Skeletal muscle cell (primary cell): ENCODE results near the gene DOCK2.
"Not testable (repeated sequence)": the region's sequence is repeated elsewhere in the genome, so short reads cannot be mapped to it uniquely, and the experiment has no call there.

Source experiments
- DNase-seq: peaks from one replicate; pipeline ENCODE4 v3.0.0-alpha.2; 2010; ENCODE audit warnings: low read depth
- H3K4me3 ChIP-seq: 2 replicates; pipeline ENCODE4 v1.5.1; 2011; ENCODE audit warnings: low read depth, mild to moderate bottlenecking, control low read depth, low read length, moderate library complexity

The DOCK2 gene

DNA sequence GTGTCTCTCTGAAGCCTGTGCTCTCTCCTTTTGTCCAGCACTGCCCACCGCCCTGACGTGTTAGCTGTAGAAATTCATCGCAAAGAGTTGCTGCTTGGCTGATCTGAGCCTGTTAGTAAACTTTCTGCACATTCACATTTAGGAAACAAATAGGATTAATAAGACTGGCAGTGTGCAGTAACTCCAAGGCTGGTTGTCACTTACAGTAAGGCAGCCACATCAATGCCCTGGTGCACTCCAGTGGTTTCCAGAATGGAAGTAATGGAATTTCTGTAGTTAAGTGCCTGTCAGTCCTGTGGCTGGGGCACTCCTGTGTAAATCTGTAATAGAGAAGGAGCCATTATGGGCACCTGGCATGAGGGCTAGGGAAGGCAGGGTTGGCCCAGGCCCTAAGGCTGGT, 70.6 kb downstream of the DOCK2 start:
- no peak overlapping the region for H3K4me3 ChIP-seq
- DNase-seq: no peak

DNA sequence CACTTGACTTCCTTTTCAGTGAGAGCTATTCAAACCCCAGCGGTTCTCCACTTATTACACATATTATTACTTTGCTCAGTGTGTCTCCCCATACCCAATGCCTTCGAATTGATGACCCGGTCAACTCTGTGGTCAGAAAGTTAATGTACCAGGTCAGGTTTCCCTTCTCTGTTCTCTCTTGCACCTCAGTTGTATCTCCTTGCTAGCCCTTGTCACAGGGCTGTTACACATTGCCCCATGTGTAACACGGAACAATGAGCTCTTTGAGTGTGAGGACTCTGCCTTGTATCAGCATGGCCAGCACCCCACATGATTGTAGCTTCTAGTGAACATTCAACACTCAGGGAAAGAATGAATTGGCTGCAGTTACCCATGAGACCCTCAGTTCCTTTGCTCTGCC, 73.6 kb downstream of the DOCK2 start:
- no peak overlapping the region for H3K4me3 ChIP-seq
- no peak for DNase-seq

DNA sequence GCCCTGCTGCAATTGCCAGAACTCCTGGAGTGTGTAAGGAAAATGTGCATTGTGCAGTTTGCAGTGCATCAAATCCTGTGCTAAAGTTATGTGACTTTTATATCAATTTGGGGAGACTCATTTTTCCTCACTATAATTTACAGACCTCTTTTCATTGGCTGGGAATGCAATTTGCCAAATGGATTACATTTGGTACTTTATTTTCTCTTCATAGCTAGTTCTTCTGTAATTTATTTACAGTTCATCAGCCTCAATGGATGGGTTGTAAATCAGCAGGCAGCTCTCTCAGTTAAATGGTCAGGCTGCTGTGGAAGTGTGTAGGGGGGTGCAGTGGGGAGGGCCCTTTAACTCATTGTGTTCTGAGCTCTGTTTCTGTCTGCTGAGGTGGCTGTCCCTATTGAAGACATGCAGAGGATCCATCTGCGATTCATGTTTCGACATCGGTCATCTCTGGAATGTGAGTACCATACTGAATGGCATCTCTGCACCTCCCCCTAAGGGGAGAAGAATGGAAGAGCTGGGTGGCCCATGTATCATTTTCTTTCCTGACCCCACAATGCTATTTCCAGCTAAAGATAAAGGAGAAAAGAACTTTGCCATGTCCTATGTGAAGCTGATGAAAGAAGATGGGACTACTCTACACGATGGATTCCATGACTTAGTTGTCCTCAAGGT, 74.6 kb downstream of the DOCK2 start:
- no peak for DNase-seq
- H3K4me3 ChIP-seq: no peak overlapping the region

DNA sequence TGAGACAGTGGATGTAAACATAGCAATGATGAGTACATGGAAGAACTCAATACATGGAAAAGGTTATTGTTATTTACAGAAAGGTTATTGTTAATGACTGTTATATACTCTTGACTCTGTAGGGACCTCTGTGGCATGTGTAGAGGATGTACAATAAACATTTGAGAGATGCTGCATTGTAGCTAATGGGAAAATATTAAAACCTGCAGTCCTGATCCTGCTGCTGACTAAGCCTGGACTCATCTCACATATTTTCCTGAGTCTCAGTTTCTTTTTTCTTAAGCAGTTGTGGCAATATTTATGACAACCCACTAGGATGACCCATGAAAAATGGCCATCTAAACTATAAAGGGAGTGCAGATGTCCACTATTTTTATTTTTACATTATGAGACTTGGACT, 75.4 kb downstream of the DOCK2 start:
- no peak for DNase-seq
- H3K4me3 ChIP-seq: no peak overlapping the region

DNA sequence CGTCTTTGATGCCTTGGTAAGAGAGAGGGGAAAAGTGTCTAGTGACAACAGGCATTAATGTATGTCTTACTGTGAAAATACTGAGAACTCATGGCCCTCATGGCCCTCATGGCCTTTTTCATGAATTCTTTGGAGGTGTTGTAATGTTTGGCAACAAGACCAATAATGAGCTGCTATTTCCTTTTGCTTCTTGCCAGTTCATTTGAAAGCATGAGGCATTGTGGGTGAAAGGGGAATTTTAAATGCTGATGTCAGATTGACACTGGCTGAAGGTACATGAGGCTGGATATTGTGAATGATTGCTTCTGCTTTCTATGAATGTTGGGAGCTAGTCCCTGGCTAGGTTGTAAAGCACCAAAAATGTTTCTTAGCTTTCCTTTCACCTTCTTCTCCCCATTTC, 79.2 kb downstream of the DOCK2 start:
- H3K4me3 ChIP-seq: no peak overlapping the region
- DNase-seq: peak; percentile 49

DNA sequence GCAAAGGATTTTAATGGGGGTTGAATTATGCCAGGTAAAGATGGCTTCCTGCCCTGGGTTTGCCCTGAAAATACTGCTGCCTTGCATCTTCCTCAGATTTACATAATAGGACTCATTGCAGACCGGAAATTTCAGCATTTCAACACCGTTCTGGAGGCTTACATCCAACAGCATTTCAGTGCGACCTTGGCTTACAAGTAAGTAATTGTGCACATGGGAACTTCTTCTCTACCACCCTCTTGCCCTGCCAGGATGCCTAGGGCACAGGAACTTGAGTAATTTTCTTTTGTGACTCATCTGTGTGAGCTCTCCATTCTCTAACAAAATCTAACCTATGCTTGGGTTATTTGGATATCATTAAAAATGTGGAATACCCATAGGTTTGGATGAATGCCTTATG, 80.2 kb downstream of the DOCK2 start:
- peak; percentile 33 for DNase-seq
- no peak overlapping the region for H3K4me3 ChIP-seq

DNA sequence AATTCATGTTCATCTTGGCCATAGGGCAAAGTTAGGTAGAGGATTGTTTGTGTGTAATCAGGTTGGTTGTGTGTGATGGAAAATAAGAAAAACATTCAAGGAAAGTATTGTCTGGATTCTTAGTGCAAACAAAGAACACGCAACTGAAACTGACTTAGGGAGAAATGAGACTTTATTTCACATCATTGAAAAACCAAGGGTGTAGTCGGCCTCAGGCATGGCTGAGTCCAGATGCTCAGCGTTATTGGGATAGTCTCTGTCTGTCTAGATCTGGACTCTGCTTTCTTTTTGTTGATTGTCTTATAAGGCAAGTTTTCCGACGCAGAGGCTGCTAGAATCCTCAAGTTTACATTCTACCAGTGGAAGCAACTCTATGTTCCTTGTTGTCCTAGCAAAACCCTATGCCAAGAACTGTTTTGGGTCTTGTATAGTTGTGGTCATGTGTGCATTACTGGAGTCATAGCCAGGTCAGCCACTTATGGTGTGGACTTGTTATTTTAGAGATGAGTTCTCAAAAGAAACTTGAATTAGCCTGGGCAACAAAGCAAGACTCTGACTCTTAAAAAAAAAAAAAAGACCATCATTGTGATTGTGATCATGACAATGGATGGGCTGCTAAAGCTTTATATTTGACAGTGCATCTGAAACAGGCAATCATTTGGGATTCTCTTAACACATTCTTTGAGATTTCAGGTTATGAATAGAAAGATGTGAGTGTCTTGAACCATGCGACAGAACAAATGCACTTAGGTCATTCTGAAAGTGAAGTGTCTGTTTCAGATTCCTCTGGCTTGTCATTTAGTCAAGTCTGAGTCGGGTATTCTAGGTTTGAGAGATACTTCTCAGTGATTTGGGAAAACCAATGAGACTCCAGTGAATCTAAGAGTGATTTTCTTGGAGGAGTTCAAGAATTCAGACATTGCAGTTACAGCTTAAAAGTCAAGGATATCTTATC, 82.6 kb downstream of the DOCK2 start:
- no peak overlapping the region for H3K4me3 ChIP-seq
- DNase-seq: no peak

DNA sequence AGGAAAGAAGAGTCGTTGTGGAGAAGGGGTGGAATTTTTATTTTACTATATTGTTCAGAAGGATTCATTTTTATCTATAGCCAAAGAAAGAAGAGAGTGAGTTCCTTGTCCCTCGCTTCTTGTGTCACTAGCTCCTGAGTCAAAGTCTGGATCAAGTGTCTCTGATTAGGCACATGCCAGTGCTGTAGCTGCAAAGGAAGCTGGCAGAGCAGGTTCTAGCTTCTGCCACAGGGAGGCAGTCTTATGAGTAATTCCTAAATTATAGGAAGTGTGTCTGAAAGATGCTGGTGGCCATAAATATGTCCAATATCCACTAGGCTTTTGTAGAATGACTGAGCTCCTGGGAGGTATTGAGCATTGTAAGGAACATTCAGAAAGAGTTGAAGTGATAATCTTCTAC, 84.7 kb downstream of the DOCK2 start:
- no peak for DNase-seq
- no peak overlapping the region for H3K4me3 ChIP-seq

DNA sequence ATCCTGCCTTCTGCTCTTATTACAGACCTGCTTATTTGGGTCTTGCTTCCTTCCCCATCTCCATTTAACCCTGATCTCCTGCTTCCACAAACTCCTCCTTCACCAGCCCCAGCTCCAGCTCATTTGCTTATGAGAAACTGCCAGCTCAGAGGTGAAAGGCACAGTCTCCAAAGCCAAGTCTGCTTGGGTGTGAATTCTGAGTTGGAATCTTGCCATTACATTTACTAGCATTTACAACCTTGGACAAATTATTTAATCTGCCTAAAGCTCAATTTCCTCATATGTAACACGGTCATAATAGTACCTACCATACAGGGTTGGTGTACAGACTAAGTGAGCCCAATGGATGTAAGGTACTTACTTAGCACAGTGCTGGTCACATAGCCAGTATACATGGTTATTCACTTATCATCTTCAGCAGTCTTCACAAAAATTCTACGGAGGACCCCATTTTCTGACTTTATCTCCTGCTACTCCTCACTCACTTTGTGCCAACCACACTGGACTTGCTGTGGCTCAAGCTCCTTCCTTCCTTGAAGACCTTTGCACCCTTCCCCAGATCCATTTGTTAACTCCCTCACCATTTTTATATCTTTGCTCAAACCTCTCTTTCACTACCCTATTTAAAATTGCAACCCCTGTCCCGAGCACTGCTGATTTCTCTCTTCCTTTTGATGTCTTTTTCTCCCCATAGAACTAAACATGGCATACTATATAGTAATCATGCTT, 86.2 kb downstream of the DOCK2 start:
- DNase-seq: no peak
- no peak overlapping the region for H3K4me3 ChIP-seq

DNA sequence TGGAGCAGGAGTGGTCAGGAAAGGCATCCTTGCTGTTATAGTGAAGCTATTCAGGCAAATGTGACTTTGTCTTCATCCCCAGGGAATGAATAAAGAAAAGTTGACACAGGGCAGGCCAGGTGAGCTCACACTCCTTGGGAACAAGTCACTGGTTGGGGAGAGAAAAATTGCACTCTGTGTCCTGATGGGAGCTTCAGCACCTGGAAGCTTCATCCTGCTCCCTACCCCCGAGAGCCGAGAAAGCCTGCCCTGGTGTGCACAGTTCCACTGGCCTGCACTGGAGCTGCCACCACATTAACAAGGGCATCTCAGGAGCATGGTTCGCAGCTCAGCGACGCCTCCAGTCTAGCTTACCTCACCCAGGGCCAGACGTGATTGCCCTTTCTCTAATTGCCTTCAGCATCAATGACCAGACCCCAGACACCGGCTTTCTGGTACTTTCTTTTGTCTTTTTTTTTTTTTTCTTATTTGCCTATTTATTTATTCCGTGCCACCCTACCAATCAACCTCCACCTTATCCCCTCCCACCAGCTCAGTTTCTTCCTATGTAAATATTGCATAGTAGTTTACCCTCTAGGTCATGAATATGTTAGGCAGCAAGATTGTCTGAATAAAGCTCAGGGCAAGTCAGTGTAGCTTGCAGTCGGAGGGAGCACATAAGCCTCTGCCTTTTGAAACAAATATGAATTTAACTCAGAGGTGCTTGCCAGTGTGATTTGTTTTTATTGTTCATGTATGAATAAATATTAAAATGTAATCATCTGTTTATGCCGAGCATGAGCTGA, 87.4 kb downstream of the DOCK2 start:
- no peak for DNase-seq
- H3K4me3 ChIP-seq: no peak overlapping the region

DNA sequence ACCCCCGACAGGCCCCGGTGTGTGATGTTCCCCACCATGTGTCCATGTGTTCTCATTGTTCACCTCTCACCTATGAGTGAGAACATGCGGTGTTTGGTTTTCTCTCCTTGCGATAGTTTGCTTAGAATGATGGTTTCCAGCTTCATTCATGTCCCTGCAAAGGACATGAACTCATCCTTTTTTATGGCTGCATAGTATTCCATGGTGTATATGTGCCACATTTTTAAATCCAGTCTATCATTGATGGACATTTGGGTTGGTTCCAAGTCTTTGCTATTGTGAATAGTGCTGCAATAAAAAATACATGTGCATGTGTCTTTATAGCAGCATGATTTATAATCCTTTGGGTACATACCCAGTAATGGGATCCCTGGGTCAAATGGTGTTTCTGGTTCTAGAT, 88.6 kb downstream of the DOCK2 start:
- H3K4me3 ChIP-seq, DNase-seq: not testable (repeated sequence)

DNA sequence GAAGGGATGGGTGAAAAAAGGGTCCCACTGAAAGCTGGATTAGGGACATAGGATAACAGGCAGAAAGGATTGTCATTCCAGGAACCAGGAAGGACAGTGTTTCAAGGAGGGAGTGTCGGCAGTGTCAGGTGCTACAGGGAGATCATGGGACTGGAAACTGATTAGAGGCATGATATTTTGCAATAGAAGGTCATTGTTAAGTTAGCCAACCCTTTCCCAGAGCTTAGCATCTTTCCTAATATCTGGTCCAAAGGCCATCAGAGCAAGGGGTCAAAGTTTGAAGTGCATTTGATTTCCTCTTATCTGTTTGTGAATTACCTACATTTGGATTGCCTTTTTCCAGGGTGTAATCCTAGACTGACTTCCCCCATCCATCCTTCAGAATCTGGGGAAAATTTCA, 91.3 kb downstream of the DOCK2 start:
- no peak overlapping the region for H3K4me3 ChIP-seq
- DNase-seq: no peak

DNA sequence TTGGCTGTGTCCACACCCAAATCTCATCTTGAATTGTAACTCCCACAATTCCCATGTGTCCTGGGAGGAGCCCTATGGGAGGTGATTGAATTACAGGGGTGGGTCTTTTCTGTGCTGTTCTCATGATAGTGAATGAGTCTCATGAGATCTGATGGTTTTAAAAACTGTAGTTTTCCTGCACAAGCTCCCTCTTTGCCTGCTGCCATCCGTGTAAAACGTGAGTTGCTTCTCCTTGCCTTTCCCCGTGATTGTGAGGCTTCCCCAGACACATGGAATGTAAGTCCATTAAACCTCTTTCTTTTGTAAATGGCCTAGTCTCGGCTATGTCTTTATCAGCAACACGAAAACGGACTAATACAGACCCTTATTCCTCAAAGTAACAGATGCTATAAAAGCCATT, 94.1 kb downstream of the DOCK2 start:
- H3K4me3 ChIP-seq: no peak overlapping the region

DNA sequence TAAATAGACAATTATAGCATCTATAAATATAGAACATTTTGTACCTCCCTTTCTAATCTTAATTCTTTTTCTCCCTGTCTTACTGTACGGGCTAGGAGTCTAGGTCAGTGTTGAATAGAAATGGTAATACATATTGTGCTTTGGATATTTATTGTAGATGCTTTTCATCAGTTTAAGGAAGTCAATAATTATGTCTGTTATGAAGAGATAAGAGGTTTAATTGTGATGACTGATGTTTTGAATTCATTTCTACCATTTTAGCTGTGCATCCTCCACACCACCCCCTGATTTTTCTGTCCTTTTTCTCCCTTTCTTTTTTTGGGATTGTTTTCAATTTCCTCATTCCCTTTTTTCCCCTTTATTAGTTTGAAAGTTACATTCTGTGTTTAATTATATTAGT, 95.8 kb downstream of the DOCK2 start:
- no peak overlapping the region for H3K4me3 ChIP-seq
- DNase-seq: no peak

More for the DNA sequence above, 94.1 kb downstream of the DOCK2 start:
- no peak for DNase-seq

DNA sequence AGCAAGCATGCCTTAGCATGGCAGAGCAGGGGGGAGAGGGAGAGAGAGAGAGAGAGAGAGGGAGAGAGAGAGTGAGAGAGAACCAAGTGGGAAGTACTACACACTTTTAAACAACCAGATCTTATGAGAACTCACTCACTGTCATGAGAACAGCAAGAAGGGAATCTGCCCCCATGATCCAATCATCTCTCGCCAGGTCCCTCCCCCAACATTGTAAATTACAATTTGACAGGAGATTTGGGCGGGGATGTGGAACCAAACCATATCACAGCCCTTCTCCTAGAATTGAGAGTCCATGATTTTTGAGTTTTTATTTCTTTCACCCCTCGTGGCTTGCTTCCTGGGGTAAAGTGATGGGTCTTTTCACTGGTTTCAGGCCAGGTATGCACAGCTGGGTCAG, 98.8 kb downstream of the DOCK2 start:
- no peak overlapping the region for H3K4me3 ChIP-seq
- DNase-seq: no peak

DNA sequence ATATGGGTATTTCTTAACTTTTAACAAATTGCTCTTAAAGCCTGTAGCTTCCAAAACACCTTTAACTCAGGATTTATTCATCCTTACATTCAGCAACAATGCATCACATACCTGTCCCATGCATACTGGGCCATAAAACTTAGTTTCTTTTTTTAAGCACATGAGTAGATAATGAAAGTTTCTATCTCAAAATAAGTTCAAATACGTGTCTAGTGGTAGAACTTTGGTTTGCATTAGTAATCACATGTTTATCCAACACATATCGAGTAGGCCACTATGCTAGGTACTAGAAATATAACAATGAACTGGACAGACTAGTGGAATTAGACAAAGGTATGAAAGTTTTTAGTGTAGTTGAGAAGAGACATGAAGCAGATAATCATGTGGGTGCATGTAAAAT, 99.6 kb downstream of the DOCK2 start:
- DNase-seq: no peak
- no peak overlapping the region for H3K4me3 ChIP-seq

DNA sequence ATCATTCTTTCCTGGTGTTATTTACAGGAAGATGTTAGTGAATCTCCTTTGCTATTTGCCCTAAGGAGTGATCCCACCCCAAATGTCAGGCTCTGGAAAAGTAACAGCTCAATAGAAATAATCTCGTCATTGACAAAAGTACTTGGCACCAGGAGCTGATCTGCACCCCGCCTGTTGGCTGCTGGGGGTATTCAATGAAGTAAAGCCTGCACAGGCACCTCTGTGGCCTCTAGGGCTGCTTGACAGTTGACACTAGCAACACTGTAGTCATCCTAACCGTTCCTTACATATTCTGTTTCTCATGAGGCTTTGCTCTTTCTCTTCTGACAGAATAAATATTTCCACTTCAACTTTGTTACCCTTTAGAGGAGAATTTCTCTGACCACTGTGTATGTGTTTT, 103.4 kb downstream of the DOCK2 start:
- H3K4me3 ChIP-seq: no peak overlapping the region
- DNase-seq: no peak

DNA sequence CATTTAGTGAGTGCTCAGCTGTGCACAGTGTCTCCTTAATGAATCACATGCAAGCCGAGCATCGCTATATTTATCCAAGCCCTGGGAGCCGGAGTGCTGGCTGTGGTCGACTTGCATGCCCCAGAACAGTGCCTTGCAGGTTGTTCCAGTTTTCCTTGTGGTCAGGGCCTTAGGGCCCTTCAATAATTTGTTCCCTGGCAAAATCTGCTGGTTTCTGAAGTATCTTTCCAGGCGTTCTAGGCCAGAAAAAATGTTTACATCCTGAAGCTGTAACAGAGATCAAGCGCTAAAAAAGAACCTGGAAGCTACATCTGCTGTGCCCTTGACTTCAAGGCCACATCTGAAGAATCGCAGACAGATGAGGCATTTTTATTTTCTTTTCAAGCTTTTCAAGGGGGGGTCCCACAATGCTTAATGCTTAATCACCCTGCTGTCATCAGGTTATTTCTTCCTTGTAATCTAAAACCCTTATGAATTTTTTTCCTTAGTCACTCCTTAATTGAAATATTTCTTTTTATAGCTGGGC, 105.8 kb downstream of the DOCK2 start:
- peak; percentile 88 for DNase-seq

DNA sequence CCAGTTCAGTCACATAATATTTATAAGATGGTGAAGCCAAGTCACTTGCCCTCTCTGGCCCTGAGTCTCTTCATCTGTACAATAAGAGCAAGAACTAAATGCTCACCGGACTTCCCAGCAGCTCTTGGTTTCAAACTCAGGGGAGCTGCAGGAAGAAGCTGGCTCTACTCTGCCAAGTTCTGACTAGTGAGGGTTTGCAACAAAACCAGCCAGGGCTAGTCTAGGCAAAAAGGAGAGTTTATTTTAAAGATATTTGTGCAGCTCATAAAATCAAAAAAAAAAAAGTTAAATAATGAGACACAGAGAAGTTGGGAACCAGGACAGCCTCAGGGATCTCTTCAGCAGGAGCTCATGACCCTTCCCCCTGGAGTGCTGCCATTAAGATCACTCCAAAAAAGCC, 107.3 kb downstream of the DOCK2 start:
- no peak for DNase-seq
- H3K4me3 ChIP-seq: no peak overlapping the region

More for the DNA sequence above, 105.8 kb downstream of the DOCK2 start:
- H3K4me3 ChIP-seq: no peak overlapping the region
